ENCODE results near the gene B3GALNT2. TPM values are rescaled to one million over a fixed set of nuclear protein-coding genes. Genes with fewer than 3 reads are reported as not detected.

The B3GALNT2 gene
- total and polyA plus RNA-seq, 2 of the 4 experiments (the other 2 are of a cell fraction): 11.0 to 32.8 TPM

GRCh38 chr1:235409042-235409820 is 95.0 kb downstream of the B3GALNT2 start:
- Histone ChIP-seq H3K27ac (ENCODE audit: insufficient read depth, low read length) (no peak overlapping the region), H4K20me1 (ENCODE audit: insufficient read depth, low read length) (peaks cover 6% of the 10 kb centered on the region; the same call in 1 of the 2 replicates), H4K5ac (ENCODE audit: low read depth, low read length) (no peak overlapping the region), H2AK5ac (ENCODE audit: low read depth, low read length) (no peak overlapping the region), H2BK120ac (ENCODE audit: low read depth, low read length) (no peak overlapping the region), H3K9me1 (ENCODE audit: insufficient read depth, low read length) (peaks cover 5% of the 10 kb centered on the region; the same call in 1 of the 2 replicates), H3K4ac (ENCODE audit: low read depth, low read length) (no peak overlapping the region), H4K8ac (ENCODE audit: low read depth in 2 of 2, low read length in 2 of 2) (no peak overlapping the region), H4K91ac (ENCODE audit: insufficient read depth, low read depth, low read length) (no peak overlapping the region), H2BK15ac (ENCODE audit: low read depth, low read length) (no peak overlapping the region), H3K27me3 (ENCODE audit: control insufficient read depth, insufficient read depth, low read length) (no peaks in the 10 kb centered on the region), H3K23ac (ENCODE audit: low read depth, low read length) (no peak overlapping the region), H3K14ac (replicated peaks; ENCODE audit: low read depth, low read length) (0 out of 2 replicates have a peak overlapping the region, but pooled peaks have one; percentile 15), H2AK9ac (replicated peaks; ENCODE audit: low read depth, low read length, poor library complexity) (no peak overlapping the region), H3K56ac (ENCODE audit: extremely low read depth, insufficient read depth, low read length) (no peak overlapping the region), H3K36me3 (ENCODE audit: control insufficient read depth, insufficient read depth, low read length) (no peaks in the 10 kb centered on the region), H3K9me3 (ENCODE audit: control insufficient read depth, insufficient read depth, low read length) (no peaks in the 10 kb centered on the region), H3K79me1 (ENCODE audit: low read depth in 1 of 2, low read length in 2 of 2) (peaks cover 5 to 46% of the 10 kb centered on the region in 2 experiments; a peak in 3 of 4 replicates), H3K4me3 (ENCODE audit: insufficient read depth, low read depth, low read length) (no peak overlapping the region), H3K4me2 (ENCODE audit: low read depth, low read length) (no peak overlapping the region), H3K4me1 (ENCODE audit: control insufficient read depth, insufficient read depth, low read length) (peaks cover 5% of the 10 kb centered on the region), H2BK20ac (ENCODE audit: low read depth, low read length) (no peak overlapping the region), H3K9ac (ENCODE audit: low read depth, low read length) (no peak overlapping the region), H3K18ac (ENCODE audit: low read depth, low read length) (no peak overlapping the region), H2BK5ac (ENCODE audit: low read depth, low read length, poor library complexity, severe bottlenecking) (no peak overlapping the region), H2AFZ (replicated peaks; ENCODE audit: low read length, poor library complexity) (no peak overlapping the region)
- POLR2A ChIA-PET (ENCODE audit: unreplicated experiment): no interaction called here
- intact Hi-C loops (cut with micrococcal nuclease) (no loop called here), dilution Hi-C loops (cut with HindIII; ENCODE audit: low sequenced_read_pairs, unreplicated experiment) (no loop called here), in situ Hi-C loops (cut with MboI; ENCODE audit: low sequenced_read_pairs) (no loop called here)
- TF ChIP-seq NFE2L2 (IDR thresholded peaks at IDR 0.05; ENCODE audit: low read depth, low read length) (no peak), FOS (IDR thresholded peaks at IDR 0.05; ENCODE audit: low read depth, low read length) (no peak), RCOR1 (IDR thresholded peaks at IDR 0.05; ENCODE audit: insufficient replicate concordance, low read length) (no peak), BHLHE40 (IDR thresholded peaks at IDR 0.05; ENCODE audit: low read depth, low read length) (no peak)
- DNase-seq (no peak), ATAC-seq (ENCODE audit: low read depth) (no peak)
- no TSS peak for BruUV-seq (replicated peaks)
- CTCF ChIA-PET: interaction anchor here (0.6 to 2.3 kb wide), 2 partner anchors 8 to 10 kb away, joined by 6 to 8 read pairs; no protein-coding TSS in a partner anchor
- WGBS, 2 experiments (ENCODE audit: extremely low coverage in 2 of 2, insufficient read length in 1 of 2): 90% methylated on average over 1 of the region's 7 CpGs; no CpG with 5 or more reads in 1 of the 2 experiments

Data from IMR-90 (cell line).